ENCODE data around the gene TLR9.
A peak's percentile ranks its signal among the peaks of the same experiment; 100 is the strongest.

TLR9 gene

GRCh38 chr3:52268036-52268435 lies 42.6 kb upstream of the TLR9 start:
- DNase-seq (ENCODE audit: low spot score) (no peak), ATAC-seq (ENCODE audit: low read depth) (peak; percentile 84)
- H3K36me3 ChIP-seq (ENCODE audit: low read depth) = peaks cover 96% of the 10 kb centered on the region

GRCh38 chr3:52265387-52265786 lies 39.9 kb upstream of the TLR9 start:
- TF ChIP-seq CTCF (IDR thresholded peaks at IDR 0.05; ENCODE audit: poor library complexity, severe bottlenecking) = no peak
- peaks cover 98% of the 10 kb centered on the region for H3K36me3 ChIP-seq (ENCODE audit: low read depth)
- DNase-seq (ENCODE audit: low spot score) = no peak
- ATAC-seq (ENCODE audit: low read depth) = no peak
- H3K4me3 ChIP-seq (ENCODE audit: severe bottlenecking) = no peak overlapping the region
- H3K27ac ChIP-seq (ENCODE audit: poor library complexity, severe bottlenecking) = no peak overlapping the region
- H3K4me1 ChIP-seq (ENCODE audit: insufficient read depth, poor library complexity, severe bottlenecking) = peaks cover 5% of the 10 kb centered on the region
- H3K9me3 ChIP-seq (ENCODE audit: severe bottlenecking) = no peaks in the 10 kb centered on the region
- H3K27me3 ChIP-seq (ENCODE audit: insufficient read depth, poor library complexity, severe bottlenecking) = no peaks in the 10 kb centered on the region

More at GRCh38 chr3:52268036-52268435, 42.6 kb upstream of the TLR9 start:
- Histone ChIP-seq H3K27ac (ENCODE audit: poor library complexity, severe bottlenecking) (no peak overlapping the region), H3K27me3 (ENCODE audit: insufficient read depth, poor library complexity, severe bottlenecking) (no peaks in the 10 kb centered on the region), H3K9me3 (ENCODE audit: severe bottlenecking) (no peaks in the 10 kb centered on the region), H3K4me3 (ENCODE audit: severe bottlenecking) (no peak overlapping the region), H3K4me1 (ENCODE audit: insufficient read depth, poor library complexity, severe bottlenecking) (peaks cover 15% of the 10 kb centered on the region)
- TF ChIP-seq CTCF (IDR thresholded peaks at IDR 0.05; ENCODE audit: poor library complexity, severe bottlenecking) = no peak

GRCh38 chr3:52262447-52262846 lies 37.0 kb upstream of the TLR9 start:
- DNase-seq (ENCODE audit: low spot score) (no peak), ATAC-seq (ENCODE audit: low read depth) (no peak)
- Histone ChIP-seq H3K4me1 (ENCODE audit: insufficient read depth, poor library complexity, severe bottlenecking) (peaks cover under 1% of the 10 kb centered on the region), H3K27ac (ENCODE audit: poor library complexity, severe bottlenecking) (no peak overlapping the region), H3K27me3 (ENCODE audit: insufficient read depth, poor library complexity, severe bottlenecking) (no peaks in the 10 kb centered on the region), H3K9me3 (ENCODE audit: severe bottlenecking) (no peaks in the 10 kb centered on the region), H3K36me3 (ENCODE audit: low read depth) (peaks cover 98% of the 10 kb centered on the region), H3K4me3 (ENCODE audit: severe bottlenecking) (no peak overlapping the region)
- TF ChIP-seq CTCF (IDR thresholded peaks at IDR 0.05; ENCODE audit: poor library complexity, severe bottlenecking) = no peak

GRCh38 chr3:52259448-52259847 lies 34.0 kb upstream of the TLR9 start:
- no peaks in the 10 kb centered on the region for H3K9me3 ChIP-seq (ENCODE audit: severe bottlenecking)
- no peak for TF ChIP-seq CTCF (IDR thresholded peaks at IDR 0.05; ENCODE audit: poor library complexity, severe bottlenecking)
- H3K4me3 ChIP-seq (ENCODE audit: severe bottlenecking) = no peak overlapping the region
- no peaks in the 10 kb centered on the region for H3K27me3 ChIP-seq (ENCODE audit: insufficient read depth, poor library complexity, severe bottlenecking)
- DNase-seq (ENCODE audit: low spot score) (no peak), ATAC-seq (ENCODE audit: low read depth) (no peak)
- H3K4me1 ChIP-seq (ENCODE audit: insufficient read depth, poor library complexity, severe bottlenecking) = no peaks in the 10 kb centered on the region
- H3K36me3 ChIP-seq (ENCODE audit: low read depth) = peaks cover 94% of the 10 kb centered on the region
- H3K27ac ChIP-seq (ENCODE audit: poor library complexity, severe bottlenecking) = no peak overlapping the region

GRCh38 chr3:52259035-52259434 lies 33.6 kb upstream of the TLR9 start:
- H3K27ac ChIP-seq (ENCODE audit: poor library complexity, severe bottlenecking) = no peak overlapping the region
- no peak for TF ChIP-seq CTCF (IDR thresholded peaks at IDR 0.05; ENCODE audit: poor library complexity, severe bottlenecking)
- DNase-seq (ENCODE audit: low spot score) = no peak
- H3K4me1 ChIP-seq (ENCODE audit: insufficient read depth, poor library complexity, severe bottlenecking) = no peaks in the 10 kb centered on the region
- no peaks in the 10 kb centered on the region for H3K9me3 ChIP-seq (ENCODE audit: severe bottlenecking)
- no peaks in the 10 kb centered on the region for H3K27me3 ChIP-seq (ENCODE audit: insufficient read depth, poor library complexity, severe bottlenecking)
- no peak for ATAC-seq (ENCODE audit: low read depth)
- H3K4me3 ChIP-seq (ENCODE audit: severe bottlenecking) = no peak overlapping the region
- peaks cover 93% of the 10 kb centered on the region for H3K36me3 ChIP-seq (ENCODE audit: low read depth)
